GM12875 (cell line): Measurements from ENCODE around the gene CXorf38.
A peak's percentile ranks its signal among the peaks of the same experiment; 100 is the strongest.

Experiments used
- H3K4me3 ChIP-seq: one replicate; pipeline ENCODE4 v1.5.1; 2011; ENCODE audit warnings: low read depth, low read length, control low read depth
- TF ChIP-seq, protein P1 (sequence below): IDR thresholded peaks from 2 replicates; pipeline ENCODE4 v1.5.1; 2011; ENCODE audit warnings: low read depth, mild to moderate bottlenecking, control low read depth, inconsistent platforms, low read length, moderate library complexity, borderline replicate concordance; ENCODE audit not compliant: insufficient read depth

CXorf38 gene

DNA sequence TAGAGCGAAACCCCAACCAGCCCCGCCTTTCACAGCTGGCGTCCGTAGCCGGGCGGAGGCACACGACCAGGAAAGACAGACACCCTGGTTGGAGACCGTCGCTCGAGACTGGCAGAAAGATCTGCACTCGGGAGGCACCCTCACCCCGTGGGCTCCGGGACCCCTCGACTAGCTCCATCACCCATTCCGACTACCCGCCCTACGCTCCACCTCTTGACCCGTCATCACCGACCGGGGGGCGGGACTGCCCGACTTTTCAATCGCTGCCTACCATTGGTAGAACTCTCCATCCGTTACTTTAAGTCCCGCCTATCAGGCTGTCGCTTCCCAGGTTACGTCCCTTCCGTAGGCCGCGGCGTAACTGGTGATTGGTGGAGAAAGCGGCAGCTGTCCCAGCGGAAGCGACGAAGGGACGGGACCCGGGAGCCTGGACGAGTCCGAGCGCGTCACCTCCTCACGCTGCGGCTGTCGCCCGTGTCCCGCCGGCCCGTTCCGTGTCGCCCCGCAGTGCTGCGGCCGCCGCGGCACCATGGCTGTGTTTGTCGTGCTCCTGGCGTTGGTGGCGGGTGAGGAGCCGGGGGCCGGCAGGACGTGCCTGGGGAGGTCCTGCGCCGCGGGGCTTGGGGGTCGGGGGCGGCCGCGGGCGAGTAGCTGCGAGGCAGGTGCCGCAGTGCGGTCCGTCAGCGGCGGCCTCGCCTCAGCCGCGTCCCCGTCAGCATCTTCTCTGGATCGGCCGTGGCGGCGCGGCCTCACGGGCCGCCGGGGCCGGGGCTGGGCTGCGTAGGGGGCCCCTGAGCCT is 66.6 kb downstream of the CXorf38 start, which contains the start of gene ATP6AP2:
Gene ATP6AP2 (plus strand): TSS at position 434 of the 799 bp plus-strand sequence. CDS start 96 bp downstream, at position 530.
- TF ChIP-seq, protein P1, sequence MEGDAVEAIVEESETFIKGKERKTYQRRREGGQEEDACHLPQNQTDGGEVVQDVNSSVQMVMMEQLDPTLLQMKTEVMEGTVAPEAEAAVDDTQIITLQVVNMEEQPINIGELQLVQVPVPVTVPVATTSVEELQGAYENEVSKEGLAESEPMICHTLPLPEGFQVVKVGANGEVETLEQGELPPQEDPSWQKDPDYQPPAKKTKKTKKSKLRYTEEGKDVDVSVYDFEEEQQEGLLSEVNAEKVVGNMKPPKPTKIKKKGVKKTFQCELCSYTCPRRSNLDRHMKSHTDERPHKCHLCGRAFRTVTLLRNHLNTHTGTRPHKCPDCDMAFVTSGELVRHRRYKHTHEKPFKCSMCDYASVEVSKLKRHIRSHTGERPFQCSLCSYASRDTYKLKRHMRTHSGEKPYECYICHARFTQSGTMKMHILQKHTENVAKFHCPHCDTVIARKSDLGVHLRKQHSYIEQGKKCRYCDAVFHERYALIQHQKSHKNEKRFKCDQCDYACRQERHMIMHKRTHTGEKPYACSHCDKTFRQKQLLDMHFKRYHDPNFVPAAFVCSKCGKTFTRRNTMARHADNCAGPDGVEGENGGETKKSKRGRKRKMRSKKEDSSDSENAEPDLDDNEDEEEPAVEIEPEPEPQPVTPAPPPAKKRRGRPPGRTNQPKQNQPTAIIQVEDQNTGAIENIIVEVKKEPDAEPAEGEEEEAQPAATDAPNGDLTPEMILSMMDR: no peak
- peak within 1 kb of the TSS; percentile 79 for H3K4me3 ChIP-seq

DNA sequence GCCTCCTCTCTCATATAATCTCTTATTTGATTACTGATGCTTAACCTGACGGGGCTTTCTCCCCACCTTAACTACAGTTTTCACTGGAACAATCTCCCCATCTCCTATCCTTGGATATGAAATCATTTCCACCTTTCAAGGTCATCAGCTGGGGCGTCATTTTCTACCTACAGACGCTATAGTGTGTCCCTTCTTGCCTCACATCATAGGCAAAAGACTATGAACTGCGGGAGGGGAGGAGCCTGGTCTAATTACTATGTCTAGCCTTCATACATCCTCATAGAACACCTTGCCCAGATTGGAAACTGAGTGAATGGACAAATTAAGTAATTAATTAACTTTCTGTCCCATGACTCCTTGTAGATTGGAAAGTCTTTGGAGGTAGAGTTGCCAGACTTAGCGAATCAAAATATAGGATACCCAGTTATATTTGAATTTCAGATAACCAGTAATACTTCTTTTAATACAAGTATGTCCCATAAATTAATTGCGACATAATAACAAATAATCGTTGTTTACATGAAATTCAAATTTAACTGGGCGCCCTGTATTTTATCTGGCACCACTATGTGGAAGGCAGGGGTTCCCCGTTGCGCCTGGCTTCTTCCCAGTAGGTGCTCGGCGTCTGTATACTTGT is 67.3 kb downstream of the CXorf38 start:
- H3K4me3 ChIP-seq: peak overlapping the region; percentile 79
- TF ChIP-seq, protein P1: no peak

DNA sequence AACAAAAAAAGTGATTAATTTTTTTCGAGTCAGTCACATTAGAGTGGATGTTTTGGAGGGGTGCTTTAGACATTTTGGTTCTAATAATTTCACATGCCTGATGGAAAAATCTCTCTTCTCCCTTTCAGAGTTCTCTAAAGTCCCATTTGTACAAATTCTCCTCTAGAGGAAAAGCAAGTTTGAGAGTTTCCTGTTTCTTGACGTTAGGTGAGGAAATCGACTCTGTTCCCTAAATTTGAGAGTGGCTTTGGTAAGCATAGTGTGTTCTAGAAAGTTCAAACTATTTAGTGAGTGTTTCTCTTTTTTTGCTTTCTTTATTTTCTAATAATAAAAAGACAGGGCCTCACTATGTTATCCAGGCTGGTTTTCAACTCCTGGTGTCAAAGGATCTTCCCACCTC is 68.2 kb downstream of the CXorf38 start:
- no peak overlapping the region for H3K4me3 ChIP-seq
- TF ChIP-seq, protein P1: no peak

DNA sequence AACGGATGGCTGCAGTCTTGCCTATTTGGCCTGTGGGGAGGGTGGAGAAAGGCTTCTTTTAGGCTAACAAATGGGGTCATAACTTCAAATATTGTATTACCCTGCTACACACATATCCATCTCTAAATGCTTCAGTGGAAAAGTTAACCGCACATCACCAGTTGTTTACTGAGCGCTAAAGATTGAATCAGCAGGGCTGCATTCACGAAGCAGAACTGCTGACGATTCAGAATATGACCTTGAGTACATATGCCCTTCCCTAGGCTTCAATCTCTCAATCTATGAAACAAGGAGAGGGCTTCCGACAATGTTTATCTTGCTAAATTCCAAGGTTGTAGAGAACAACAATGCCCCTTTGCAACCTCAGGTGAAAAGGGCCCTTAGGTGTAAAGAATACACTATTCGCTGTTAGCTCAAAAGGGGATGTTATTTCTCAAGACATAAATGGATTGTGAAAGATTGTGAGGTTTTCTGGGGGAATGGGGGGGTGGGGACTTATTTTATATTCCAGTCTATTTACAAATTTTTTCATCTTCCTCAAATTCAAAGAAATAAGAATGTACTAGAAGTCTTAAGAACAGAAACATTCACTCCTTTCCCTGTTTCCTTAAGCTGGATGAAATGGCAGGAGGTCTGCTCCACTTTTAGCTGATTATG is 69.2 kb downstream of the CXorf38 start:
- TF ChIP-seq, protein P1: no peak
- H3K4me3 ChIP-seq: no peak overlapping the region
